Neural crest cell (in vitro differentiated cells): Measurements from ENCODE around the gene CORT. TPM values are rescaled to one million over a fixed set of nuclear protein-coding genes. Genes with fewer than 3 reads are reported as not detected.

Experiments
- DNase-seq: peaks from one replicate; pipeline ENCODE4 v3.0.0; 2021; ENCODE audit warnings: low read depth, mixed read lengths, low spot score
- H3K27ac Mint-ChIP-seq: one replicate; pipeline ENCODE4 v1.8.0; 2021; ENCODE audit warnings: mild to moderate bottlenecking, mixed read lengths; ENCODE audit not compliant: unreplicated experiment
- H3K27me3 Mint-ChIP-seq: 2 replicates; pipeline ENCODE4 v1.8.0; 2021; ENCODE audit warnings: low read depth, mild to moderate bottlenecking, mixed read lengths
- H3K36me3 Mint-ChIP-seq: 2 replicates; pipeline ENCODE4 v1.8.0; 2021; ENCODE audit warnings: low read depth, mild to moderate bottlenecking, mixed read lengths
- H3K4me1 Mint-ChIP-seq: 2 replicates; pipeline ENCODE4 v1.8.0; 2021; ENCODE audit warnings: mixed read lengths
- H3K4me3 Mint-ChIP-seq: one replicate; pipeline ENCODE4 v1.8.0; 2021; ENCODE audit warnings: mild to moderate bottlenecking, mixed read lengths
- H3K9me3 Mint-ChIP-seq: 2 replicates; pipeline ENCODE4 v1.8.0; 2021; ENCODE audit warnings: mixed read lengths
- total RNA-seq: library from RNA; stranded (reverse); gene quantifications from 2 replicates; pipeline ENCODE4 v1.2.1, GENCODE V29; 2021
- TF ChIP-seq, protein P1 (sequence below): fragments of 200-600 bp; sonication (generic); conservative IDR thresholded peaks from 2 replicates; pipeline ENCODE4 v1.5.0; 2021; ENCODE audit warnings: antibody characterized with exemption, mild to moderate bottlenecking

The CORT gene
- total RNA-seq, 1 donor from 2014 or later = 1.2 TPM

DNA sequence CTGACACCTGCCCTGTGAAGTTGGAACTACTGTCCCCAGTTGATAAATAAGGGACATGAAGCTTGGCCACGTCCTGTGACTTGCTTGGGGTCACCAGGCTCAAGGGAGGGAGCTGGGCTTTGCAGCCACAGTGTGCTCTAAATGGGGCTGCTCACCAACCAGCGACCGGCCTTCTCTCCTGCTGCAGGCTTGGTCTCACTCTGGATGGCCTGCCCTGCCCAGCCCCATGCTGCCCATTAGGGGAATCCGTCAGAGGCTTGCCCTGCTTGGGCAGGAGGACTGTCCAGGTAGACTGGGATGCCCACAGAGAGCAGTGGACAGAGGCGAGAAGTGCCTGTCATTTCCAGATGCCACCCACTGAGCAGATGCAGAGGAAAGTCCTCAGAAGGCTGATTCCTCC, 20.8 kb upstream of the CORT start:
- Mint-ChIP-seq H3K27me3 (no peaks in the 10 kb centered on the region), H3K27ac (no peak overlapping the region), H3K4me1 (peaks cover 49% of the 10 kb centered on the region), H3K9me3 (no peaks in the 10 kb centered on the region), H3K4me3 (peak overlapping the region; percentile 94), H3K36me3 (peaks cover 10% of the 10 kb centered on the region)
- DNase-seq = no peak
- TF ChIP-seq, protein P1, sequence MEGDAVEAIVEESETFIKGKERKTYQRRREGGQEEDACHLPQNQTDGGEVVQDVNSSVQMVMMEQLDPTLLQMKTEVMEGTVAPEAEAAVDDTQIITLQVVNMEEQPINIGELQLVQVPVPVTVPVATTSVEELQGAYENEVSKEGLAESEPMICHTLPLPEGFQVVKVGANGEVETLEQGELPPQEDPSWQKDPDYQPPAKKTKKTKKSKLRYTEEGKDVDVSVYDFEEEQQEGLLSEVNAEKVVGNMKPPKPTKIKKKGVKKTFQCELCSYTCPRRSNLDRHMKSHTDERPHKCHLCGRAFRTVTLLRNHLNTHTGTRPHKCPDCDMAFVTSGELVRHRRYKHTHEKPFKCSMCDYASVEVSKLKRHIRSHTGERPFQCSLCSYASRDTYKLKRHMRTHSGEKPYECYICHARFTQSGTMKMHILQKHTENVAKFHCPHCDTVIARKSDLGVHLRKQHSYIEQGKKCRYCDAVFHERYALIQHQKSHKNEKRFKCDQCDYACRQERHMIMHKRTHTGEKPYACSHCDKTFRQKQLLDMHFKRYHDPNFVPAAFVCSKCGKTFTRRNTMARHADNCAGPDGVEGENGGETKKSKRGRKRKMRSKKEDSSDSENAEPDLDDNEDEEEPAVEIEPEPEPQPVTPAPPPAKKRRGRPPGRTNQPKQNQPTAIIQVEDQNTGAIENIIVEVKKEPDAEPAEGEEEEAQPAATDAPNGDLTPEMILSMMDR = no peak

DNA sequence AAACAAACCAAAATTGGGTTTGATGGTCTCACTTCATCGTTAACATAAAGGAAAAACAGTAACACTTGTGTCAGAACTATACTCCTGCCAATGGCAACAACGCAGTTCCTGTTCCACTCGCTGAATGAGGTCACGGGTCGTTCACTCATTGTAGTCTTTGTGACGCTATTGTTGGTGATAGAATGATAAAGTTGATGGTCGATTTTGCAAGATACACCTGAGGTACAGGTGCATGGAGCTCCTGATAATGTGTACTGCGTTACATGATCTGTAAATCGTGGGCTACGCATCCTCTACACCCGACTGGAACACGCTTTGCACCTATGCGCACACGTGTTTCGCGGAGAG, 20.0 kb upstream of the CORT start:
- no peaks in the 10 kb centered on the region for H3K27me3 Mint-ChIP-seq
- H3K9me3 Mint-ChIP-seq = no peaks in the 10 kb centered on the region
- H3K4me1 Mint-ChIP-seq = peaks cover 44% of the 10 kb centered on the region
- TF ChIP-seq, protein P1 = no peak
- peak overlapping the region; percentile 94 for H3K4me3 Mint-ChIP-seq
- H3K36me3 Mint-ChIP-seq = peaks cover 10% of the 10 kb centered on the region
- DNase-seq = no peak
- peak overlapping the region; percentile 75 for H3K27ac Mint-ChIP-seq

DNA sequence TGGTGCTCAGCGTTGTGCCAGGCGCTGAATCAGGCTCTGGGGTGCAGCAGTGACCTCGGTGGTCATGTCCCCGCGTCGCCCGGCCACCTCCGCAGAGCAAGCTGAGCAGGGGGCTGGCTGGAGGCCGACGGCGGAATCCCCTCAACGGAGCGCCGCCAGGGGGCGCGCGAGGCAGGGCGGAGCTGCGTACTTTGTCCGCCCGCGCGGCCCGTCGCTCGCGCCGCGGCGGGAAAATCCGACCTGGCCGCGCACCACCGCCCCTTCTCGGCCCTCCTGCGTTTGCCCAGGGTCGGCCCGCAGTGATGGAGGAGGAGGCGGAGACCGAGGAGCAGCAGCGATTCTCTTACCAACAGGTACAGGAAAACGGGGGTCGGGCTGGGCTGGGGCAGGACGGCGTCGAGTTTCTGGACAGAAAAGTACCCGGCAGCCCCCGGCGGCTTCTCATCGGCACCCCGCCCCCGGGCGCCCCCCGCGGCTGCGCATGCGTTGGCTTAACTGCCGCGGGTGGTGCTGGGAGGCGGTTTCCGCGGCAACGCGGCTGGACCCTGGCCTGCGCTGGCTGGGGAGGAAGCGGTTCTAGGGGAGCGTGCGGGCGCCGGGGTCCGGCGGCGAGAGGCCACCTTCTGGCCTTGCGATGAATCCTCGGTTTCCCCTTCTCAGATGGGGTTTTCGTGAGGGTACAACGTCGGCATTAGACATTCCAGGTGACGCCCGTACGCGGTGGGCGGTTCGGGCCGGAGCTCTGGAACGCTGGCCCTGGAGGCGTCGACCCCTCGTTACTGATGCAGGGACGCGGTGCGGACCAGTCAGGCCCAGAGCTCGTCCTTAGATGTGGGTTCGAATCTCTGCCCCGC, 19.4 kb upstream of the CORT start, which contains the start of gene CENPS:
TSS of gene CENPS (plus strand) at position 218 of the 854 bp plus-strand sequence. CDS start at position 303, 85 bp downstream.
- H3K4me1 Mint-ChIP-seq = peaks cover 40% of the 10 kb centered on the region
- peaks cover 9% of the 10 kb centered on the region for H3K36me3 Mint-ChIP-seq
- H3K9me3 Mint-ChIP-seq = no peaks in the 10 kb centered on the region
- peak; percentile 91 for DNase-seq
- TF ChIP-seq, protein P1 = peak; percentile 97
- H3K27ac Mint-ChIP-seq = peak within 1 kb of the TSS; percentile 99
- peak within 1 kb of the TSS; percentile 94 for H3K4me3 Mint-ChIP-seq
- H3K27me3 Mint-ChIP-seq = no peaks in the 10 kb centered on the region

DNA sequence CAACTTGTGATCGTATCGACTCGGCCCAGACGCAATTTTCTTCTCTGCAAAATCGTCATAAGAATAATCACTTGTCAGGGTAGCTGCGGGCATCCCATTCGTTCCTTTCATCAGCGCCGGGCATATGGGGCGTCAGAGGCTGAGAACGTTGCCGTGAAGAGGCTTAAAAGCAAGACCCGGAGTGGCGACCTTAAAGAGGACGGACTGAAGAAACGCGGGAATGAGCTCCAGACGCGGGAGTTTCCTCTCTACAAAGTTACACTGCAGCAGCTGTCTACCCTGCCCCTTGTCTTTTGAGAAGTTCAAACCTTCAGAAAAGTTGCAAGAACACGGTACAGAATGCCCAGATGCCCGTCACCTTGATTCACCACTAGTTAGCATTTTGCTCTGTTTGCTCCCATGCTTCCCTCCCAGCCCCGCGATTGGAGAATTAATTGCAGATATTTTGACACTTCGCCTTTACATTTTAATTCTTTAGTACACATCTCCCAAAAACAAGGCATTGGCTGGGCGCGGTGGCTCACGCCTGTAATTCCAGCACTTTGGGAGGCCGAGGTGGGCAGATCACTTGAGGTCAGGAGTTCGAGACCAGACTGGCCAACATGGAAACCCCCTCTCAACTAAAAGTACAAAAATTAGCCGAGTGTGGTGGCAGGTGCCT, 18.6 kb upstream of the CORT start:
- Mint-ChIP-seq H3K27ac (peak overlapping the region; percentile 79), H3K4me3 (peak overlapping the region; percentile 94), H3K4me1 (peaks cover 36% of the 10 kb centered on the region), H3K36me3 (peaks cover 4% of the 10 kb centered on the region), H3K27me3 (no peaks in the 10 kb centered on the region), H3K9me3 (no peaks in the 10 kb centered on the region)
- no peak for DNase-seq
- TF ChIP-seq, protein P1 = no peak

DNA sequence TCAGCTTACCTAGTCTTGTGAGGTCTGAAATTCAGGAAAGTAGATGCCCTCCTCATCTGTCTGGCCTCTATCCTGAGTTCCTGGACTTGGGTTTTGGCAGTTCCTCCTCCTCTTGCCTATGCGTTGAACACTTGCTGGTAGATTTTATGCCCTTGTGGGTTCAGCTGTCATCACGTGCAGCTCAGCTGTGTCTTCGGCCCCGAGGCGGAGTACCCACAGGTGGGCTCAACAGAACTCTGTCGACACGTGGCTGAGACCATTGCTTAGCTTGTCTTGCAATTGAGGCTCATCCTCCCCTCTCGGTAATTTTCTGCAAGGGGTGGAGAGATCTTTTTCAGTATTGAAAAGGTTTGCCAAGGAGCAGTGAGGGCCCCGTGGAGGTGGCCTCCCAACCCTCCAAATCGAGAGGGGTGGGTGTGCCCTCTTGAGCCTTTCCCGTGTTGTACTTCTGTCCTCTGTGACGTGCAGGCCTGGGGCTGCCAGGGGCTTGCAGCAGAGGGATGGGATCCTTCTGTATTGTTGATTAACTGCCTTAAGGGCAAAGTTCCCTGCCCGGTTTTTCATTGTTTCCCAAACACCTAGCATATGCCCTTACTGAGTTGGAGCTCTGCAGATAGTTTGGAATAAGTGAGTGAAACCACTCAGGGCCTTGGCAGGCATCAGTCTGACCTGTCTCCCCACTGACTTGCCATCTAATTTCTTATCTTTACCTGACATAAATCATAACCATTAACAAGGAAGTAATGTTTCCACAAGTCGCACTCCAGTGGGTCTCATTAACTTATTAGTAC, 16.7 kb upstream of the CORT start:
- no peaks in the 10 kb centered on the region for H3K27me3 Mint-ChIP-seq
- DNase-seq = no peak
- peaks cover 4% of the 10 kb centered on the region for H3K36me3 Mint-ChIP-seq
- TF ChIP-seq, protein P1 = no peak
- no peaks in the 10 kb centered on the region for H3K9me3 Mint-ChIP-seq
- H3K27ac Mint-ChIP-seq = no peak overlapping the region
- H3K4me1 Mint-ChIP-seq = peaks cover 37% of the 10 kb centered on the region
- peak overlapping the region; percentile 70 for H3K4me3 Mint-ChIP-seq
